DMS79 treated with DMSO at 0.1 percent for 48 hours (cell line): ENCODE measurements around the gene GJA4.

Source experiments
- DNase-seq: peaks from one replicate; lab custom pipeline; 2025; lab: John Stamatoyannopoulos, UW

The GJA4 gene

GRCh38 chr1:34792868-34793727 is at the start of gene GJA4:
GJA4 (plus strand) TSS chr1:34792999; CDS start chr1:34794214, 1,215 bp downstream.
- no peak for DNase-seq

- DNase-seq = no peak
These were observed 49.0 kb upstream of the GJA4 start for GRCh38 chr1:34743775-34744174.

GRCh38 chr1:34744851-34745250 is 47.9 kb upstream of the GJA4 start:
- DNase-seq = no peak

GRCh38 chr1:34745666-34746065 is 47.1 kb upstream of the GJA4 start:
- no peak for DNase-seq

GRCh38 chr1:34746101-34746500 is 46.7 kb upstream of the GJA4 start:
- no peak for DNase-seq

GRCh38 chr1:34746785-34747637 is 45.8 kb upstream of the GJA4 start:
- no peak for DNase-seq

GRCh38 chr1:34747638-34747941 is 45.2 kb upstream of the GJA4 start:
- DNase-seq = no peak

GRCh38 chr1:34749992-34750391 is 42.8 kb upstream of the GJA4 start:
- no peak for DNase-seq

- DNase-seq = no peak
These were observed 42.2 kb upstream of the GJA4 start for GRCh38 chr1:34750610-34751009.

GRCh38 chr1:34753163-34753562 is 39.6 kb upstream of the GJA4 start:
- DNase-seq = peak; percentile 6

- DNase-seq = no peak
These were observed 37.7 kb upstream of the GJA4 start, which contains the start of gene GJB5 for GRCh38 chr1:34754964-34755637. GJB5 (plus strand) TSS chr1:34755047; CDS start chr1:34757331, 2,284 bp downstream.

GRCh38 chr1:34755961-34756360 is 36.8 kb upstream of the GJA4 start:
- DNase-seq = no peak

- DNase-seq = no peak
These were observed 35.4 kb upstream of the GJA4 start for GRCh38 chr1:34757386-34757785.

- no peak for DNase-seq
These were observed 34.0 kb upstream of the GJA4 start for GRCh38 chr1:34758751-34759150.

GRCh38 chr1:34759503-34760357 is 33.1 kb upstream of the GJA4 start, which contains the start of gene GJB4:
GJB4 (plus strand) TSS chr1:34759740; CDS start chr1:34761255, 1,515 bp downstream.
- no peak for DNase-seq

- no peak for DNase-seq
These were observed 31.5 kb upstream of the GJA4 start for GRCh38 chr1:34761176-34761761.

- no peak for DNase-seq
These were observed 31.0 kb upstream of the GJA4 start for GRCh38 chr1:34761776-34762307.

GRCh38 chr1:34762474-34763141 is 30.2 kb upstream of the GJA4 start:
- DNase-seq = no peak

- no peak for DNase-seq
These were observed 29.5 kb upstream of the GJA4 start for GRCh38 chr1:34763142-34763781.

- no peak for DNase-seq
These were observed 23.9 kb upstream of the GJA4 start for GRCh38 chr1:34768856-34769255.
